ENCODE data around the gene ASIC4. TPM values are rescaled to one million over a fixed set of nuclear protein-coding genes. Genes with fewer than 3 reads are reported as not detected.

Gene ASIC4
- polyA plus RNA-seq, 3 donors = 0.07 to 0.14 (median 0.11) TPM

DNA sequence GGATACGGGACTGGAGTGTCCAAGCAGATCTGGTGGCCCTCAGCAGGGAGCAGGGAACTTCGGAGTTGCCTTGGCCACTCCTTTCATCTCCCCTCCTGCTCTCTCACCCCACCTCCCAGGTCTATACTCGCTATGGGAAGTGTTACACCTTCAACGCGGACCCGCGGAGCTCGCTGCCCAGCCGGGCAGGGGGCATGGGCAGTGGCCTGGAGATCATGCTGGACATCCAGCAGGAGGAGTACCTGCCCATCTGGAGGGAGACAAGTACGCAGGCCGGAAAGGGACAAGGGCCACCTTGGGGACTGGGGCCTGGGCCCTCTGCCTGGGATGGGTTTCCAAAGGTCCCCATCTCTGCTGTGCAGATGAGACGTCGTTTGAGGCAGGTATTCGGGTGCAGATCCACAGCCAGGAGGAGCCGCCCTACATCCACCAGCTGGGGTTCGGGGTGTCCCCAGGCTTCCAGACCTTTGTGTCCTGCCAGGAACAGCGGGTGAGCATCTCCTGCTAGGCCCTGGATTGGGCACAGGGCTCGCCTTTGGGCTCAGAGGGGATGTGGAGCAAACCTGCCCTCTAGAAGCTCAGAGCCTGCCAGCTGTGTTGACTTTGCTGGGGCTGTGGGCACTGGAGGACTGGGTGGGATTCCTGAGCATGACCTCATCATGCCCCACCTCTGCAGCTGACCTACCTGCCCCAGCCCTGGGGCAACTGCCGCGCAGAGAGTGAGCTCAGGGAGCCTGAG is 17.5 kb downstream of the ASIC4 start:
- no peak for DNase-seq (ENCODE audit: low read depth in 3 of 3, low spot score in 2 of 3)

DNA sequence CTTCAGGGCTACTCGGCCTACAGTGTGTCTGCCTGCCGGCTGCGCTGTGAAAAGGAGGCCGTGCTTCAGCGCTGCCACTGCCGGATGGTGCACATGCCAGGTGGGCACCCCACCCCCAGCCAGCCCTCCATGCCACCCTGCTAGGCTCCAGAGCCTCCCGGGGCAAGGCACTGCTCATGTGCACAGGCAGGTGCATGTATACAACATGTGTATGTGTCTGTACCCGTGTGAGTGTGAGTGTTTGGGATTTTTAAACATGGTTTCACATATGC is 18.0 kb downstream of the ASIC4 start:
- DNase-seq (ENCODE audit: low read depth in 3 of 3, low spot score in 2 of 3) = no peak

DNA sequence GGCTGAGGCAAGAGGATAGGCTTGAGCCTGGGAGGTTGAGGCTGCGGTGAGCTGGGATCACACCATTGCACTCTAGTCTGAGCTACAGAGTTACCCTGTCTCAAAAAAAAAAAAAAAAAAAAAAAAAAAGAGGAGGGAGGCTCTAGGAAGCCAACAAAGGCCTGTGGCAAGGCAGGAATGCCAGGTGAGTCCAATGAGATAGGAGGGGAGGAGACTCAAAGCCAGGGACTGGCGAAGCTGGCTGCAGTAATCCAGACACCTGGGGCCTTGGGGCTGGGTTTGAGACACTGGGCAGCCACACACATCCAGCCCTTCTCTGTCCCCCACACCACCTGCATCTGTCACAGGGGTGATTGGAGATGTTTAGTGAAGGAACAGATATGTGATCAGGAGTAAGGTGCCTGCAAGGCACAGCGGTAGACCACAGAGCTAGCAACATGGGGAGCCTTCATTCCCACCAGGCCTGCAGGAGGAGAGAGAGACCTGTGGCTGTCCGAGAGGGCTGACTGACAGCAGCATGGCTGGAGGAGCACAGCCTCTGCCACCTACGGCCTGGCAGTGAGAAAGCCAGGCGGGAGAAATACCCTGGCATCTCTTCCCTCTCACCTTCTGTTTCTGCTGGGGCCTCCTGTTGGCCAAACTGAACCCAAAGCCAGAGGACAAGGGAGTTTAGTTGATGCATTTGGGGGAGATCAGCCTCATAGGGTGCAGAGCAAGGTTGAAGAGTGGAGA is 19.8 kb downstream of the ASIC4 start:
- no peak for DNase-seq (ENCODE audit: low read depth in 3 of 3, low spot score in 2 of 3)

DNA sequence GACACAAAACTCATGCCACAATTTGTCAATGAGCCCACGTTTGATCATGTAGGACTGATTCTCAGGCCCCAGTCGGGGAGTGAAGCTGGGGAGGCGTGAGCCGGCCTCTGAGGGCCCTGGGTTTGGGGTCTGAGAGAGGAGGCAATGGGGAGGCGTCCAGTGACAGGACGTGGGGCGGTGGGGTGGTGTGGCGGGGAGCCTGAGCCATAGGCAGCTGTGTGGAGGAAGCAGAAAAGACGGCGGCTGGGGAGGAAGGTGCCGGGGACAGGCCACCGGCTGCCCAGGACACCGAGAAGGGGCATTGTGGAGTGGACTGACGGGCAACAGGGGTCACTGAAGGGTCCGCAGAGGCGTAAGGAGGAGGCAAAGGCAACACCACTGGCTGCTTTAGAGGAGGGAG is 22.1 kb downstream of the ASIC4 start:
- DNase-seq (ENCODE audit: low read depth in 3 of 3, low spot score in 2 of 3) = no peak

DNA sequence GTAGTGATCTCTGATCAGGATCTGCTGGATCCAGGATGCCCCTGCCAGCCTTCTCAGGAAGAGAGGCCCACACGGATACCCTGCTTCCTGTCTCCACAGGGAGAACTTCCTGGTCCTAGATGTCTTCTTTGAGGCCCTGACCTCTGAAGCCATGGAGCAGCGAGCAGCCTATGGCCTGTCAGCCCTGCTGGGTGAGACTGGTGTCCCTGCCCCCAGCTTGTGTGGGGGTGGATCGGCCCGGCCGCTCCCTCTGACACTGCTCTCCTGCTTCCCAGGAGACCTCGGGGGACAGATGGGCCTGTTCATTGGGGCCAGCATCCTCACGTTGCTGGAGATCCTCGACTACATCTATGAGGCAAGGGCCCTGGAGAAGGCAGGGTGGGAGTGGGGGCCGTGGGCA is 22.7 kb downstream of the ASIC4 start:
- DNase-seq (ENCODE audit: low read depth in 3 of 3, low spot score in 2 of 3) = no peak

DNA sequence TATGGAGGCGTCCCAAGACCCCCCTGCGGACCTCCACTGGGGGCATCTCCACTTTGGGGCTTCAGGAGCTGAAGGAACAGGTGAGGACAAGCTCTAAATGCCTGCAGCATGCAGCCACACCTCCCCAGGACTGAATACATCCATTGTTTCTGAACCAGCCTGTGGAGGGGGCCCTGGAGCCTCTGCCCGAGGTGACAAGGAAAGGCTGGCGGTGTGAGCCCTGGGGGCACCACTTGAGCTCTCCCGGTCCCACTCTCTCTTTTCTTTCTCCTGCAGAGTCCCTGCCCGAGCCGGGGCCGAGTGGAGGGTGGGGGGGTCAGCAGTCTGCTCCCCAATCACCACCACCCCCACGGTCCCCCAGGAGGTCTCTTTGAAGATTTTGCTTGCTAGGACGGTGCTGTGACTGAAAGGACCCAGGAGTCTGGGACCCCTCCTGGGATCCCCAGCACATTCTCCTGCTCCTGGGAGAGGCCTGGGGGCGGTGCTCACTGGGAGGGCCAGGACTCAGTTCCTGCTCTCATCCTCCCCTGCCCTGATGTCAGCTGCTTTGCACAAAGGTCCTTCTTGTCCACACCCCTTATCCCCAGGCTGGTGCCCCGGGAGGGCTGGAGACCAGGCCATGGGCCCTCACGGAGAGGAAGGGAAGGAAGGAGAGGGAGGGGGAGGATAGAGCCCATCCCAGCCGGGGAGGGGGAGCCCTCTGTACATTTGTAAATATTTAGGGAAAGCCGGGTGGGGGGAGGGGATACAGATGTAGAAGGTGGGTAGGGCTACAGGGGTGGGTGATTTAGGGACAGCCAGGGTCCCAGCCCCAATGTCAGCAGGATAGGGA is 23.6 kb downstream of the ASIC4 start:
- no peak for DNase-seq (ENCODE audit: low read depth in 3 of 3, low spot score in 2 of 3)

DNA sequence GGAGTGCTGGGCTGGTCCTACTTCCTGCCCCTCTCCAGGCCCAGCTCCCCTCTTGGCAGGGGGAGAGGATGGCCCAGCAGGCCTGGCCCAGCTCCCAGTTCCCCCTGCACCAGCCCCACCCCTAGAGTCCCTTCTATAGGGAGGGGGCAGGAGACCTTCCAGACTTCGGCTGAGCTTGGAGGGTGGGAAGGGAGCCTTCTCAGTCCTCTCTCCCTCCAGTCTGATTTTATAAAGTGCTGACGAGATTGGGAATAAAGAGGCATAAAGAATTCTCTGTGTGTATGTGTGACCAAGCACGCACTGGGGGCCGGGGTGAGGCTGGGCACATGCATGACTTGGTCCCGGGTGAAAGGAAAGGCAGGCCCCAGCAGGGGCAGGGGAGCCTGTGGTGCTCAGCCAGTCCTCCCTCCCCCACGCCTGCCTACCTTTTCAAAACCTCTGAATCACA is 24.2 kb downstream of the ASIC4 start:
- DNase-seq (ENCODE audit: low read depth in 3 of 3, low spot score in 2 of 3) = no peak

DNA sequence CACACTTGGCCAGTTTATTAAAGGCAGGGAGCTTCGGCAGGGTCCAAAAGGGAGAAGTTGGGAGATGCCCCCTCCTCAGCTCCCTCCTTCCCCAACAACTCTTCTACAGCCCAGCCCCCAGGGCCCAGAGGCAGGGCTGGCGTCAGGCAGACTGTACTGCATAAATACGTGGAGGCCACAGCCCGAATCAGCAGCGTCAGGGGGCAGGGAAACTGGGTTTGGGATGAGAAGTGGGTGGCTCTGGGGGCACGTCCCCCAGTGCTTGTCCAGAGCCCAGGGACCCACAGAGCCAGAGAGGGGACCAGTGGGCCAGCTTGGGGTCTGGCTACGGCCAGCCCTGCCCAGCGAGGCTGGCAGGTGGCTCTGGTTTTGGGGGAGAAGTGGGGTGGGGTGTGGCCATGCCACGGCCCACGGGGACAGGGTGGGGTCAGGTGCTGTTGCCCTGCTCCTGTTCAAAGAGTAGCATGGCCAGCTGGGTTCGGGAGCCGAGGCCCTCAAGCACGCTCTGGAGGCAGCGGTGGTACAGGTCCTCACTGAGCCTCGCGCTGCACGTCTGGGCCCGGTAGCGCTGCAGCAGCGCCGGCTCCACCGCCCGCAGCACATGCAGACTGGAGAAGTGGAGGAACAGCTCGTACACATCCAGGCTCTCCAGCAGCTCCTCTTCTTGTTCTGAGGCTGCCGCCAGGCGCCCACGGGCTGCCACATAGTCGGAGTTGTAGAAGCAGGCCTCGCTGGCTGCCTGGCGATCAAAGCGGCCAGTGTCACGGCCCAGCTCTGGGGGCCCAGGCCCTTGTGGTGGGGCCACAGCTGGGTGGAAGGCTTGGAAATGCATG is 24.9 kb downstream of the ASIC4 start:
- DNase-seq (ENCODE audit: low read depth in 3 of 3, low spot score in 2 of 3) = no peak

DNA sequence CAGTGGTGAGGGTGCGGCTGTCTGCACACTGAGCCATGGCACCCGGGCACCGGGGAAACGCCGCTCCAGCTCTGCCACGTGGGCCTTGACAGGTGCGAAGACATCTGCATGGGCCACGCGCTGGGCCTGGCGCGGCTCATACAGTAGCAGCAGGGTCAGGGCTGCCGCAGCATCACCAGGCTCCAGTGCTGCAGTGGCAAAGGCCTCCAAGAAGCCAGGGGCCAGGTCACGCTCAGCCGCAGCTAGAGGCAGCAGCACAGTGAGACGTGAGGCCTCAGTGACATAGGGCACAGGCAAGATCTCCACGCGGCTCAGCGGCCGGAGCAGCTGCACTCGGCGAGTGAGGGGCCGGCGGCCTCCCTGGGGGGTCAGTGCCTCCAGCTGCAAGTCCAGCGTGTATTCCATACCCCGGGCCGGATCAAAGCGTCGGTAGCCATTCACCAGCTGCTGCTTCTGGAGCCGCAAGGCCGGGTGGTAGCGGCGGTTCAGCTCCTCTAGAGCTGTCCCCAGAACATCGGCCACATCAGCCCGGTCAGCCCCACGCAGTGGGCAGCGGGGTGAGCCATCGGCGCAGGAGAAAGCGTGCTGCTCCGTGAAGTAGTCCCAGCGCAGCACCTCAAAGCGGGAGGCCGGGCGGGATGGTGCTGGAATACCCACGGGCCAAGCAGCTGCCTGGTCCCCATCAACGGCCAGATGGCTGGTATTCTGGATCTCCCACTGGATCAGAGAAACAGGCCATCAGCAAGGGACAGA is 25.8 kb downstream of the ASIC4 start:
- DNase-seq (ENCODE audit: low read depth in 3 of 3, low spot score in 2 of 3) = no peak

DNA sequence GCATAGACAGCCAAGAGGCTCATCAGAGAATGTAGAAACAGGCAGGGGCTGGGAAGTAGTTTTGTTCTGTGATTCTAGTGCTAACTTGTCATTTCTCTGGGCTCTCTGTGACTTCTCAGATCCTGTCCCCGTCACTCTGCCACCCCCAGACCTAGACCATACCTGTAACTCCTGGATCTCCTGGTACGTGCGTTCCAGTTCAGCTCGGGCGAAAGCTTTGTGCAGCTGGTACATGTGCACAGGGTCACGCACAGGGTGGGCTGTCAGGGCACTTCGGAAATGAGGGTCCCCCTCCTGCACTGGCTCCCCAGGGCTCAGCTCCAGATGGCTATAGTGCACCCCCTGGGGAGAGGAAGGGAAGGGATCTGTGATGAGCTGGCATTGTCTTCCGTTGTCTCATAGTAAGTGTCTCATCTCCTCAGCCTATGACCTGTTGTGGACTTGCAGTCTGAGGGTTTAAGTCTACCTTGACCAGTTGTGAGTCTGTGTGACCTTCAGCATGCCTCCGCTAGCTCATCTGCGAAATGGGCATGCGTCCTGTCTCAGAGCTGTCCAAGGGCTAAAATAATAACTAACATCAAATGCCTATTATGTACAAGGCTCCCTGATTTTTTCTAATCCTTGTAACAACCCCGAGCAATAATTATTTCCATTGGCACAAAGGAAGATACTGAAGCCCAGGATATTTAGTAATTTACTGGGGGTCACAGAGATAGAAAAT is 26.7 kb downstream of the ASIC4 start:
- no peak for DNase-seq (ENCODE audit: low read depth in 3 of 3, low spot score in 2 of 3)

DNA sequence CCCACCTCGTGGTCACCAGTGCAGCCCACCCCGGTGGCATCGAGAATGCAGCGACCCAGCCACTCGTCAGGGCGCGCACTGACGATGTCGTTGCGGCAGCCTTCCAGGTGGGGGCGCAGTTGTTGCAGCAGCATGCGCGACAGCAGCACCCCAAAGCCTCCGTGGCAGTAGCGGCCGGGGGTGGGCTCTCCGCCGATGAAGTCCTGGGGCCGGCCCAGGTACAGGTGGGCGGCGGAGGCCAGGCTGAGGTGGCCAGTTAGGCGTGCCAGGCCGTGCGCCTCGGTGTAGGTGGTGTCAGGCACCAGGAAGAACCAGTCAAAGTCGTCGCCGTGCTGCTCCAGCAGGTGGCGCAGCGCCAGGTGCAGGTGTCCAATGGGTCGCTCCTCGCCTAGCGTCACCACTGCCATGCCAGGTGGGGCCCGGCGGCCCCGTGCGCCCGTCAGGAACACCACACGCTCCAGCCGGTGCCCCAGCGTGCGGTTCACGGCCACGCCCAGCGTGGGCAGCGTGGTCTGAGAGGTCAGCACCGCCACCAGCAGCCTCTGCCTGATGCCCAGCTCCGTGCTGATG is 27.4 kb downstream of the ASIC4 start:
- DNase-seq (ENCODE audit: low read depth in 3 of 3, low spot score in 2 of 3) = peak in 1 of 3 donors; percentile 74

DNA sequence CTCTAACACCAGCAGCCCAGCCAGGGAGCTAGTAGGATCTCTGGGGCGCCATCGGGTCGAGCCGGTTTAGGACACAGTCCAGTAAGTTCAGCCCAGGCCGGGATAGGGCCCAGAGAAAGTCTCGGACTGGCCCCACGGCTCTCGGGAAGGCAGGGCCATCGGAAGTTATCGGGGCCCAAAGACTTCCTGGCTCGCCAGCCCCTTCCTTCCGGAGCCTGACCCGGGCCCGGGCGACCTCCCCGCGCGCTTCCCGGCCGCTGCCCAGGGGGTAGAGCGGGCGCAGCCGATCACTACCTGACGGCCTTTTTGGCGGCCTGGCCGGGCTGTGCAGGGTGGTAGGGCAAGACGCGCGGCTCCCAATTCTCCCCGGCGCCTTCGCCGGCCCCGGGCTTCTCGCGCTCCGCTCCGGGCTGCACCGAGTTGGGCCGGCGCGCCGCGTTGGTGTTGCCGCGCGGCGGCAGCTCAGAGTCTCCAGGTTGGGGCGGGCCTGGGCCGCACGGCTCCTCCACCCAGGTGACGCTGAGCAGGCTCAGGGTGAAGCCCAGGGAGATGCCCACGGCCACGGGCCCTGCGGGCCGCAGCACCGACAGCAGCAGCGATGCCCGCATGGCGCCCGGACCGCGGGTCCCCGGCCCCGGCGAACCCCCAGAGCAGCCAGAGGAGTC is 28.8 kb downstream of the ASIC4 start:
- no peak for DNase-seq (ENCODE audit: low read depth in 3 of 3, low spot score in 2 of 3)

DNA sequence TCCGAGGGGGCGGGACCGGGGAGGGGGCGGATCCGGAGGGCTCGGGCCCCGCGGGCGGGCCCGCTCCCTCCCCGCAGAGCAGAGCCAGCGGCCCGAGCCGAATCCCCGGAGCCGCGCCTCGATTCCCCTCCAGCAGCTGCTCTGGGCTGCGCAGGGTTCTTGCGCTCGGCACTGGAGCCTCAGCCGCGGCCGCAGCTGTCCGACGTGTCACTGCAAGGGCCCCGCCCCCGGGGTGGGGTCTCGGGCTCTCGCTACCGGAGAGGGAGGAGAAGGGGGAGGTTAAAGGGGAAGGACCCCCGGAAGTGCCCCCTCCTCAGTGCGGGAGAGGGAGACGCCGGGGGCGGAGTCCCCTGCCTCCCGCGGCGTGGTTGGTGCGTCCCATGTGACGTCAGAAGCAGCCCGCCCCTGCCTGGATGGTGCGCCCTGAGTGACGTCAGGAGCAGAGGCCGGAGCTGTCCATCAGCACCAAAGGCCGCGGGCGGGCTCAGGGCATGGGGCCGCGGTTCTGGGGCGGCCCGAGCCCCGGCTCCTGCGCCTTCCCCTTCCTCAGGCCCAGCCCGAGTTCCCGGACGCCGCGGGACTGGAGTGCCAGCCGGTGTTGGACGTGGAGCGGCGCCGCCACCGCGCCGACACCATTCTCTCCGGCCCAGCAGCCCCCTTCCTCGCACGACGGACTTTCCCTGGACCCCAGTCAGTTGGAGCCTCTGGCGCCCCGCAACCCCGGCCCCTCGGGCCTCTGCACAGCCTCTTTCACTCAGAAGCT is 29.5 kb downstream of the ASIC4 start, which contains the start of the genes CHPF and TMEM198:
CHPF (minus strand) TSS at position 214 of the 763 bp plus-strand sequence. CDS start 271 bp downstream, outside the sequence.
TMEM198 (plus strand) TSS at position 433 of the 763 bp plus-strand sequence. CDS start 700 bp downstream, outside the sequence.
- peak; percentile 92 to 98 (median 96) for DNase-seq (ENCODE audit: low read depth in 3 of 3, low spot score in 2 of 3)

DNA sequence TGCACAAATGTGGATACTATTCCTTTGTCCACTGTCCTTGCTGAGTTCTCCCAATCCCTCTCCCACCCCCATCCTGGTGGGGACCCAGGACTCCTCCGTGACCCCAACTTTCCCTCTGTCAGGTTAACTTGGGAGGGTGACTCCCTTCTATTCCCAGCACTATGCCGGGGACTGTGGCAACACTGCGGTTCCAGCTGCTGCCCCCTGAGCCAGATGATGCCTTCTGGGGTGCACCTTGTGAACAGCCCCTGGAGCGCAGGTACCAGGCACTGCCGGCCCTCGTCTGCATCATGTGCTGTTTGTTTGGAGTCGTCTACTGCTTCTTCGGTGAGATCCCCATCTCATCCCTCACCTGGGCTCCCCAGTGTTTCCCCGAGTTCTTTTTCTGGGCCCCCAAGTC is 30.3 kb downstream of the ASIC4 start:
- DNase-seq (ENCODE audit: low read depth in 3 of 3, low spot score in 2 of 3) = no peak

DNA sequence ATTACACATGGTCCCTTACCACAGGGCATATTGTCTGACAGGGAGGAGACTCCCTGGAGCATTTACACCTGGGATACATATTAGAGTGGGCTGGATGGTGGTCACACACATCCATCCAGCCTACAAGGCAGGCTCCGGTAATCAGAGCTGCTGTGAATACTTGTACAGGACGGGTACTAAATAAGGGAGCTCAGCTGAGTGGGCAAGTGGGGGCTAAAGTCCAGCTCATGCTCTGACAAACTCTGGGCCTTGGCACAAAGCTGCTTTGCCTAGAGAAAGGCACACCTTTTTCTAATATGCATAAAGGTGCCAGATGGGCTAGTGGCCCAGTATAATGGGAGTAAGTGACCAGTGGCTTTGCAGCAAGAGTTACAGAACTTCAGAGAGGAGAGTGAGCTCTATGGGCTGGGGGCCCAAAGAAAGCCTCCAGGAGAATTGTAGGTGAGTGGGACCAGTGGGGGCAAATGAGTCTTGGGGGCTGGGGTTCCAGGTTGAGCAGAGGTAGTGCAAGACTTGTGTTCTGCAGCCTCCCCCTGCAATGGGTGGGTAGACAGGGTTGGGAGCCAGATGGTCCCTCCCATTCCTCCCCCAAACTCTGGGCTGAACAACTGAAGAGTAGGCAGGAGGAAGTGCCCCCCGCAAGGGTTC is 31.1 kb downstream of the ASIC4 start:
- DNase-seq (ENCODE audit: low read depth in 3 of 3, low spot score in 2 of 3) = no peak

DNA sequence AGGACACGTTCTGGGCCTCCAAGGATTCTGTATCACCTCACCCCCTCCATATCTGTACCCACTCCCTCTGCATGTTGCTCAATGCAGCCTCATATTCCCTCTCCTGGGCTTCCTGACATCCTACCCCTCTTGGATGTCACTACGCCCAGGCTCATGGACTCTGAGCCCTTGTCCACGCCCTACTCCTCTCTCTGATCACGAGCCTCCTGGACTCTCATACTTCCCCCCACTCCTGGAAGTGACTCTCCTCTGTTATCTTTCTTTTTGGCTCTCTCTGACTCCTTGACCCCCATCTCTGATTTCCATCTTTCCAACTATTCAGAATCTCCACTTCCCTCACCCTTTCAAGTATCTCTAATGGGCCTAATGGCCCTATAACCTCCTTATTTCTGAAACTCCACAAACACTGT is 31.7 kb downstream of the ASIC4 start:
- DNase-seq (ENCODE audit: low read depth in 3 of 3, low spot score in 2 of 3) = no peak

DNA sequence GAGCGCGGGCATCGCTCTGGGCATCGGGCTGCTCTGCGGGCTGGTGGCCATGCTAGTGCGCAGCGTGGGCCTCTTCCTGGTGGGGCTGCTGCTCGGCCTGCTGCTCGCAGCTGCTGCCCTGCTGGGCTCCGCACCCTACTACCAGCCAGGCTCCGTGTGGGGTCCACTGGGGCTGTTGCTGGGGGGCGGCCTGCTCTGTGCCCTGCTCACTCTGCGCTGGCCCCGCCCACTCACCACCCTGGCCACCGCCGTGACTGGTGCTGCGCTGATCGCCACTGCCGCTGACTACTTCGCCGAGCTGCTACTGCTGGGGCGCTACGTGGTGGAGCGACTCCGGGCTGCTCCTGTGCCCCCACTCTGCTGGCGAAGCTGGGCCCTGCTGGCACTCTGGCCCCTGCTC is 33.3 kb downstream of the ASIC4 start:
- no peak for DNase-seq (ENCODE audit: low read depth in 3 of 3, low spot score in 2 of 3)
